Lung microvascular endothelial cell (primary cell): ENCODE data around the gene UTS2B. TPM values are rescaled to one million over a fixed set of nuclear protein-coding genes. Genes with fewer than 3 reads are reported as not detected.

Experiments
- DNase-seq, 2 donors: peaks; one replicate each; pipeline versions ENCODE4 v3.0.0 to v3.0.0-alpha.2; 2010; ENCODE audit warnings: low read depth in 2 of 2
- total RNA-seq: library from RNA; depleted of rRNA; stranded (reverse); fragments of >200 nt; gene quantifications from 2 replicates; pipeline ENCODE4 v1.2.1, GENCODE V29; 2014

Gene UTS2B
- total RNA-seq, result 0.20 and 0.22 TPM in 2 replicates

- peak; percentile 51 to 59 for DNase-seq
Measured at GRCh38 chr3:191329654-191330529, at the start of gene UTS2B. TSS of gene UTS2B (minus strand) at chr3:191330526. CDS start at chr3:191282189, 48,337 bp downstream.

GRCh38 chr3:191380001-191380400 is 49.7 kb upstream of the UTS2B start:
- no peak for DNase-seq

- no peak for DNase-seq
Measured at GRCh38 chr3:191379446-191379845, 49.1 kb upstream of the UTS2B start.

- no peak for DNase-seq
Measured at GRCh38 chr3:191378142-191378812, 48.0 kb upstream of the UTS2B start.

- DNase-seq, result peak; percentile 86 to 93
Measured at GRCh38 chr3:191376516-191377141, 46.3 kb upstream of the UTS2B start.

GRCh38 chr3:191373327-191373726 is 43.0 kb upstream of the UTS2B start:
- DNase-seq, result no peak

- DNase-seq, result peak in 1 of 2 donors; percentile 17
Measured at GRCh38 chr3:191372122-191372521, 41.8 kb upstream of the UTS2B start.

- DNase-seq, result no peak
Measured at GRCh38 chr3:191369616-191370010, 39.3 kb upstream of the UTS2B start.

- DNase-seq, result no peak
Measured at GRCh38 chr3:191368755-191369615, 38.7 kb upstream of the UTS2B start.

GRCh38 chr3:191366675-191367074 is 36.3 kb upstream of the UTS2B start:
- DNase-seq, result peak; percentile 68 to 85

GRCh38 chr3:191363221-191363620 is 32.9 kb upstream of the UTS2B start:
- no peak for DNase-seq

- DNase-seq, result no peak
Measured at GRCh38 chr3:191362524-191363090, 32.3 kb upstream of the UTS2B start.

- DNase-seq, result no peak
Measured at GRCh38 chr3:191362037-191362436, 31.7 kb upstream of the UTS2B start.

GRCh38 chr3:191361456-191361855 is 31.1 kb upstream of the UTS2B start:
- no peak for DNase-seq

- no peak for DNase-seq
Measured at GRCh38 chr3:191360620-191361019, 30.3 kb upstream of the UTS2B start.

GRCh38 chr3:191358929-191359328 is 28.6 kb upstream of the UTS2B start:
- peak in 1 of 2 donors; percentile 32 for DNase-seq

GRCh38 chr3:191357909-191358308 is 27.6 kb upstream of the UTS2B start:
- no peak for DNase-seq

GRCh38 chr3:191356631-191357439 is 26.5 kb upstream of the UTS2B start:
- peak in 1 of 2 donors; percentile 87 for DNase-seq

GRCh38 chr3:191355406-191355805 is 25.1 kb upstream of the UTS2B start:
- DNase-seq, result no peak
